B cell (primary cell): Measurements from ENCODE around the gene BANP. TPM values are rescaled to one million over a fixed set of nuclear protein-coding genes. Genes with fewer than 3 reads are reported as not detected.
"Not testable (repeated sequence)": the region's sequence is repeated elsewhere in the genome, so short reads cannot be mapped to it uniquely, and the experiment has no call there.

Experiments
- ATAC-seq: fragments of 200-7000 bp; cut with Tn5 transposase; one replicate; pipeline ENCODE4 v1.10.0; 2021; ENCODE audit warnings: low read depth, mild to moderate bottlenecking, moderate number of reproducible peaks, moderate library complexity
- CTCF ChIA-PET: fragments of 350-600 bp; sonication (Branson Sonifier 250); formaldehyde crosslinking; loops from one replicate; lab custom pipeline; 2021; ENCODE audit warnings: antibody characterized with exemption, inconsistent platforms; lab: Charles Lee
- POLR2A ChIA-PET: fragments of 350-600 bp; sonication (Branson Sonifier 250); formaldehyde crosslinking; loops from one replicate; lab custom pipeline; 2021; ENCODE audit warnings: antibody characterized with exemption; lab: Charles Lee
- DNase-seq: peaks from one replicate; pipeline ENCODE4 v3.0.0; 2013
- H2AFZ ChIP-seq: 2 replicates; pipeline ENCODE4 v1.6.1; 2012; ENCODE audit warnings: mild to moderate bottlenecking, low read depth, low read length; ENCODE audit not compliant: insufficient read depth, poor library complexity, severe bottlenecking
- H3K27ac ChIP-seq, 2 donors: 1 replicate in 1 of 2; 2 replicates in 1 of 2; pipeline ENCODE4 v1.5.1; 2012 to 2013; ENCODE audit warnings: low read length in 2 of 2, mild to moderate bottlenecking in 2 of 2, moderate library complexity in 1 of 2
- H3K27me3 ChIP-seq, 4 experiments: fragments of 200-600 bp in 1 of 4; sonication (generic) in 1 of 4; replicated peaks in 1 of 4; 1 replicate in 2 of 4; 2 replicates in 2 of 4; pipeline versions ENCODE4 v1.6.1 to v1.7.0; 2013 to 2016; ENCODE audit warnings: low read length in 3 of 4, mild to moderate bottlenecking in 2 of 4, mixed read lengths in 1 of 4, moderate library complexity in 1 of 4; ENCODE audit not compliant: insufficient read depth in 4 of 4, control insufficient read depth in 3 of 4; ENCODE audit errors: control extremely low read depth in 1 of 4
- H3K36me3 ChIP-seq, 2 experiments: replicated peaks in 1 of 2; 1 replicate in 1 of 2; 2 replicates in 1 of 2; pipeline versions ENCODE4 v1.6.1 to v1.7.1; 2013; ENCODE audit warnings: low read length in 1 of 2; ENCODE audit not compliant: insufficient read depth in 2 of 2, control insufficient read depth in 1 of 2; ENCODE audit errors: control extremely low read depth in 1 of 2, extremely low read depth in 1 of 2
- H3K4me1 ChIP-seq, 2 donors: fragments of 200-600 bp in 1 of 2; sonication (generic) in 1 of 2; 1 replicate in 1 of 2; 2 replicates in 1 of 2; pipeline versions ENCODE4 v1.5.1 to v1.6.1; 2013 to 2017; ENCODE audit warnings: low read length in 2 of 2; ENCODE audit not compliant: control insufficient read depth in 2 of 2, insufficient read depth in 2 of 2
- H3K4me2 ChIP-seq: replicated peaks from 2 replicates; pipeline ENCODE3; 2012; ENCODE audit warnings: mild to moderate bottlenecking, low read depth, low read length; ENCODE audit not compliant: poor library complexity, severe bottlenecking
- H3K4me3 ChIP-seq, 5 experiments: fragments of 200-600 bp in 1 of 5; sonication (generic) in 1 of 5; 1 replicate in 3 of 5; 2 replicates in 2 of 5; pipeline versions ENCODE4 v1.5.1 to v1.7.0; 2011 to 2016; ENCODE audit warnings: low read length in 4 of 5, mild to moderate bottlenecking in 4 of 5, low read depth in 2 of 5, control low read depth in 1 of 5, moderate library complexity in 1 of 5; ENCODE audit not compliant: insufficient read depth in 1 of 5; ENCODE audit errors: control extremely low read depth in 1 of 5, extremely low read depth in 1 of 5
- H3K79me2 ChIP-seq: fragments of 200-600 bp; sonication (generic); one replicate; pipeline ENCODE4 v1.6.0; 2016; ENCODE audit warnings: low read length; ENCODE audit not compliant: control insufficient read depth, insufficient read depth
- H3K9ac ChIP-seq: fragments of 200-600 bp; sonication (generic); 2 replicates; pipeline ENCODE4 v1.6.1; 2017; ENCODE audit warnings: mild to moderate bottlenecking, low read length, moderate library complexity
- H3K9me3 ChIP-seq, 3 donors: one replicate each; pipeline versions ENCODE4 v1.6.1 to v1.7.1; 2013; ENCODE audit warnings: low read length in 2 of 3; ENCODE audit not compliant: control insufficient read depth in 2 of 3, insufficient read depth in 1 of 3; ENCODE audit errors: control extremely low read depth in 1 of 3
- H4K20me1 ChIP-seq: 2 replicates; pipeline ENCODE4 v1.6.0; 2012; ENCODE audit warnings: mild to moderate bottlenecking, low read length; ENCODE audit not compliant: insufficient read depth, control insufficient read depth, poor library complexity, severe bottlenecking
- H3K27ac Mint-ChIP-seq: one replicate; pipeline ENCODE4 v1.8.0; 2021; ENCODE audit warnings: mixed read lengths
- H3K27me3 Mint-ChIP-seq: one replicate; pipeline ENCODE4 v1.8.0; 2021; ENCODE audit warnings: mixed read lengths
- H3K4me1 Mint-ChIP-seq: one replicate; pipeline ENCODE4 v1.8.0; 2021; ENCODE audit warnings: mixed read lengths
- H3K4me3 Mint-ChIP-seq: one replicate; pipeline ENCODE4 v1.8.0; 2021; ENCODE audit warnings: mixed read lengths
- H3K9me3 Mint-ChIP-seq: one replicate; pipeline ENCODE4 v1.8.0; 2022; ENCODE audit warnings: mixed read lengths; ENCODE audit not compliant: insufficient read depth
- EZH2 ChIP-seq: IDR thresholded peaks from 2 replicates; pipeline ENCODE4 v1.6.1; 2012; ENCODE audit warnings: borderline replicate concordance, low read depth, mild to moderate bottlenecking, moderate library complexity, low read length; ENCODE audit not compliant: insufficient read depth, poor library complexity, severe bottlenecking
- WGBS: methylation state at CpG from one replicate; pipeline ENCODE4 v1.1.5; 2013; ENCODE audit warnings: missing lambda C conversion rate; ENCODE audit not compliant: insufficient coverage; 5-methylcytosine and 5-hydroxymethylcytosine counted together
- intact Hi-C: fragments of 100-400 bp; cut with micrococcal nuclease; formaldehyde crosslinking; loops from one replicate; pipeline ENCODE4 v1.10.0; 2022
- polyA plus RNA-seq: library from polyadenylated mRNA; depleted of rRNA; stranded (reverse); fragments of >200 nt; gene quantifications from 2 replicates; pipeline ENCODE4 v1.2.3, GENCODE V29; 2012
- total RNA-seq, 2 donors: library from RNA; stranded (reverse); fragments of 120-200 nt in 1 of 2; gene quantifications; 1 replicate in 1 of 2; 2 replicates in 1 of 2; pipeline versions ENCODE4 v1.2.3 to v1.2.4, GENCODE V29; 2013 to 2022
- TF ChIP-seq, protein P1 (sequence below): fragments of 200-600 bp; IDR thresholded peaks from one replicate; pipeline ENCODE4 v1.8.0; 2022; ENCODE audit warnings: antibody characterized with exemption, mild to moderate bottlenecking

The BANP gene
- total and polyA plus RNA-seq, 2 donors (not counting 1 experiment from before 2014, with no cell fraction given) = 44.4 to 181 TPM

DNA sequence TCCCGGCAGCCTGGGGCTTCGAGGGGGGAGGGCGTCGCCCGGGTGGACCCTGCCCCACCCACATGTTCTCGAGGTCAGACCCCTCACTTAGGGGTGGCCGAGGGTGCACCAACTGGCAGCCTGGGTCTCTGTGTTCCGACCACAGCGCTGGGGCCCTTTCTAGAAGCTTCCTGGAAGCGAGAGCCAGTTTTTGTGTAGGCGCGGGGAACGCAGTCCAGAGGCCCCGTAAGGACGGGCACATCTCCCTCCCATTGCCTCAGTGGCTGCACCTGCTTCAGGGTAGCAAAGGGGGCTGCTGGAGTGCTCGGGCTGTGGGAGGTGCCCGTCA is 148.3 kb downstream of the BANP start:
- WGBS = 90% methylated on average over 17 of the region's 17 CpGs
- no peak overlapping the region for H3K4me3 Mint-ChIP-seq
- H3K79me2 ChIP-seq = no peaks in the 10 kb centered on the region

DNA sequence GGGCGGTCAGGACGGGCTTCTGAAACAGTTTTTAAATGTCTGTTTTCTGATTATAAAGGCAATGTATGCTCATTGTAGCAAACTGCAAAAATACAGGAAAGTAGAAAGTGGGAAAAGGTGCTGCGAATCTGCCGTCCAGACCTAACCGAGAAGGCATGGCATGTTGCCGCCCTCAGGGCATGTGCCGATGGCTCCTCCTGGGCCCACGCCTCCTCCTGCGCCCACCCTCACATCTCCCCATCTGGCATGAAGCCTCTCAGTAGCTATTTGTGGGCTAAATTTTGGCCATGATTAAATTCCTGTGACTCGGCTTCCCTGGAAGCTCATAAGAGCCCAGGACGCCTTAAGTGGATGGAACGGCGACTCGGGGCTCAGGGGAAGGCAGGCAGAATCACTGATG is 148.7 kb downstream of the BANP start:
- WGBS = 91% methylated on average over 10 of the region's 14 CpGs

More for the DNA sequence above, 148.3 kb downstream of the BANP start:
- TF ChIP-seq, protein P1, sequence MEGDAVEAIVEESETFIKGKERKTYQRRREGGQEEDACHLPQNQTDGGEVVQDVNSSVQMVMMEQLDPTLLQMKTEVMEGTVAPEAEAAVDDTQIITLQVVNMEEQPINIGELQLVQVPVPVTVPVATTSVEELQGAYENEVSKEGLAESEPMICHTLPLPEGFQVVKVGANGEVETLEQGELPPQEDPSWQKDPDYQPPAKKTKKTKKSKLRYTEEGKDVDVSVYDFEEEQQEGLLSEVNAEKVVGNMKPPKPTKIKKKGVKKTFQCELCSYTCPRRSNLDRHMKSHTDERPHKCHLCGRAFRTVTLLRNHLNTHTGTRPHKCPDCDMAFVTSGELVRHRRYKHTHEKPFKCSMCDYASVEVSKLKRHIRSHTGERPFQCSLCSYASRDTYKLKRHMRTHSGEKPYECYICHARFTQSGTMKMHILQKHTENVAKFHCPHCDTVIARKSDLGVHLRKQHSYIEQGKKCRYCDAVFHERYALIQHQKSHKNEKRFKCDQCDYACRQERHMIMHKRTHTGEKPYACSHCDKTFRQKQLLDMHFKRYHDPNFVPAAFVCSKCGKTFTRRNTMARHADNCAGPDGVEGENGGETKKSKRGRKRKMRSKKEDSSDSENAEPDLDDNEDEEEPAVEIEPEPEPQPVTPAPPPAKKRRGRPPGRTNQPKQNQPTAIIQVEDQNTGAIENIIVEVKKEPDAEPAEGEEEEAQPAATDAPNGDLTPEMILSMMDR = no peak
- TF ChIP-seq EZH2 = no peak
- Histone ChIP-seq H3K4me1 (no peaks in the 10 kb centered on the region), H2AFZ (no peak overlapping the region), H3K27ac (no peak overlapping the region), H3K27me3 (peaks cover 0 to 7% (median 1%) of the 10 kb centered on the region in 4 experiments), H4K20me1 (no peaks in the 10 kb centered on the region), H3K9me3 (peaks cover 0 to 25% (median 6%) of the 10 kb centered on the region in 3 donors), H3K9ac (no peak overlapping the region), H3K4me3 (no peak overlapping the region), H3K4me2 (no peak overlapping the region), H3K36me3 (no peaks in the 10 kb centered on the region)
- DNase-seq (no peak), ATAC-seq (no peak)
- ChIA-PET POLR2A (no interaction called here), CTCF (no interaction called here)
- H3K4me1 Mint-ChIP-seq = peaks cover 16% of the 10 kb centered on the region
- peaks cover 15% of the 10 kb centered on the region for H3K27me3 Mint-ChIP-seq
- no peak overlapping the region for H3K27ac Mint-ChIP-seq
- H3K9me3 Mint-ChIP-seq = peaks cover 2% of the 10 kb centered on the region
- intact Hi-C loops = no loop called here

DNA sequence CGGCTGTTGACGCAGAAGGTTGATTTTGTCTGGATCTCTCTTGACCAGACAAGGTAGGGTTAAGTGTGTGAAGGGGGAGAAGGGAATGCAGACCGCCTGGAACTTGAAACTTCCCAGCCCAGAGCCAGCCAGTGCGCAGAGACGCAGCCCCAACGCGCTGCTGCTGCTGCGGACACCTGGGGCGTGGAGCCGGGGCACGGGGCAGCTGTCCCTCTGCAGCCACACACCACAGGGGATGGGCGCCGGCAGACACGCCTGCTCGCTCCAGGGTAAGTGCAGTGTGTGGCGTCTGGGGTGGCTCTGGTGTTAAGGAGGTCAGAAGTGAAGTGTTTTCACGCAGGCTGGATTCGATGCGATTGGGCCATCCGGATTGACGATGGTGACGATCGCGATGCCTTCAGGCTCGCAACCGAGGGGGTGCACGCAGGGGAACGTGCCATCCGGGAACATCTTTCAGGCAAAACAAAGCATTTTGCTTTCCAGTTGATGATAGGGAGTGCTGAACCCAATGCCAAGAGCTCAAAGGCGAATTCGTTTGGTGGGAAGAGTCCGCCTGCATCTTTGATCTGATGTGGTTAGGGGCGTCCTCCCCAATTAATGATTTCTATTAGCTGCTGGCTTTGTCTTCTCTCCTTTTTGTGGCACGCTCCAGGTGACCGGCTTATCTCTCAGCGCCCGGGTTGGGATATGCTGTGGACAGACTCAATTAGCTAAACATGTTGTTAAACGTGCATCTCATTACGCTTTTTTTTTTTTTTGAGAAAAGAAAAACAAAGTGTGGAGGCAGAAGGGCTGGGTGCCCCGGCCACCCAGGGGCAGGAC is 149.8 kb downstream of the BANP start:
- POLR2A ChIA-PET, H4K20me1 ChIP-seq, H3K4me3 Mint-ChIP-seq, H3K36me3 ChIP-seq, CTCF ChIA-PET, H3K9me3 Mint-ChIP-seq, H3K27ac Mint-ChIP-seq, H3K9ac ChIP-seq, H3K4me3 ChIP-seq, ATAC-seq, H3K27ac ChIP-seq, H2AFZ ChIP-seq, H3K79me2 ChIP-seq, DNase-seq, intact Hi-C loops, H3K27me3 ChIP-seq, H3K4me1 ChIP-seq, H3K4me2 ChIP-seq: not testable (repeated sequence)
- Mint-ChIP-seq H3K4me1 (peaks cover 16% of the 10 kb centered on the region), H3K27me3 (peaks cover 15% of the 10 kb centered on the region)
- H3K9me3 ChIP-seq = peaks cover 0 to 18% (median 6%) of the 10 kb centered on the region in 3 donors
- WGBS = 38% methylated on average over 26 of the region's 40 CpGs

More for the DNA sequence above, 148.7 kb downstream of the BANP start:
- H3K9me3 Mint-ChIP-seq, H3K4me1 ChIP-seq, H3K27ac Mint-ChIP-seq, H3K4me3 Mint-ChIP-seq, ATAC-seq, H3K9ac ChIP-seq, H3K27ac ChIP-seq, intact Hi-C loops, H2AFZ ChIP-seq, H3K79me2 ChIP-seq, H4K20me1 ChIP-seq, H3K4me2 ChIP-seq, H3K4me3 ChIP-seq, DNase-seq, H3K27me3 ChIP-seq, CTCF ChIA-PET, POLR2A ChIA-PET, H3K36me3 ChIP-seq: not testable (repeated sequence)
- peaks cover 0 to 25% (median 6%) of the 10 kb centered on the region in 3 donors for H3K9me3 ChIP-seq
- Mint-ChIP-seq H3K27me3 (peaks cover 15% of the 10 kb centered on the region), H3K4me1 (peaks cover 16% of the 10 kb centered on the region)
